Bronchial epithelial cell (primary cell): ENCODE data around the gene PAIP1. TPM values are rescaled to one million over a fixed set of nuclear protein-coding genes. Genes with fewer than 3 reads are reported as not detected.
A peak's percentile ranks its signal among the peaks of the same experiment; 100 is the strongest.

ENCODE experiments used
- DNase-seq: peaks from one replicate; pipeline ENCODE4 v3.0.0-alpha.2; 2010; ENCODE audit warnings: low read depth
- FAIRE-seq: peaks from 2 replicates; lab custom pipeline; 2011; peaks lifted over from hg19 to GRCh38; lab: Jason Lieb, UNC
- H3K27me3 ChIP-seq: 2 replicates; pipeline ENCODE4 v1.5.1; 2011; ENCODE audit warnings: low read length; ENCODE audit not compliant: control insufficient read depth, insufficient read depth
- H3K36me3 ChIP-seq: 2 replicates; pipeline ENCODE4 v1.5.1; 2011; ENCODE audit warnings: low read length; ENCODE audit not compliant: control insufficient read depth, insufficient read depth
- H3K4me3 ChIP-seq: 2 replicates; pipeline ENCODE4 v1.5.1; 2011; ENCODE audit warnings: mild to moderate bottlenecking, low read depth, low read length, control low read depth
- CTCF ChIP-seq: IDR thresholded peaks from 2 replicates; pipeline ENCODE4 v1.5.1; 2011; ENCODE audit warnings: mild to moderate bottlenecking, moderate library complexity, low read length, control low read depth, inconsistent platforms; ENCODE audit not compliant: insufficient read depth, severe bottlenecking
- total RNA-seq: library from RNA; depleted of rRNA; stranded (reverse); fragments of >200 nt; gene quantifications from 2 replicates; pipeline ENCODE4 v1.2.1, GENCODE V29; 2014

PAIP1 gene
- total RNA-seq, 1 donor from 2014 or later = 136 TPM

- DNase-seq (peak; percentile 72), FAIRE-seq (no peak)
- TF ChIP-seq CTCF = peak; percentile 74
- Histone ChIP-seq H3K27me3 (no peaks in the 10 kb centered on the region), H3K36me3 (no peaks in the 10 kb centered on the region), H3K4me3 (peak overlapping the region; percentile 96)
Measured at GRCh38 chr5:43484106-43484849, 72.6 kb downstream of the PAIP1 start.

GRCh38 chr5:43483298-43484105, 73.4 kb downstream of the PAIP1 start, which contains the start of gene TMEM267:
Gene TMEM267, minus strand, starts transcription at chr5:43483865. Its CDS starts 29,896 bp downstream, at chr5:43453969.
- FAIRE-seq = no peak
- H3K4me3 ChIP-seq = peak within 1 kb of the TSS; percentile 96

GRCh38 chr5:43482490-43483297, 74.2 kb downstream of the PAIP1 start:
- Histone ChIP-seq H3K36me3 (no peaks in the 10 kb centered on the region), H3K4me3 (peak overlapping the region; percentile 96), H3K27me3 (no peaks in the 10 kb centered on the region)
- FAIRE-seq = no peak
- no peak for TF ChIP-seq CTCF
- peak; percentile 17 for DNase-seq

More at GRCh38 chr5:43483298-43484105, 73.4 kb downstream of the PAIP1 start, which contains the start of gene TMEM267:
- TF ChIP-seq CTCF = no peak
- peak; percentile 82 for DNase-seq
- H3K36me3 ChIP-seq = no peaks in the 10 kb centered on the region
- no peaks in the 10 kb centered on the region for H3K27me3 ChIP-seq

Other genes with a start within 250 kb of the PAIP1 start
- gene HMGCS1, start 243.7 kb downstream of the PAIP1 start, total RNA-seq = 48.3 and 55.5 TPM in 2 replicates
- 1.0 and 1.6 TPM in 2 replicates for gene CCL28, start 144.7 kb downstream of the PAIP1 start, total RNA-seq
- gene TMEM267, start 73.2 kb downstream of the PAIP1 start, total RNA-seq = 12.4 and 30.6 TPM in 2 replicates
- 0.53 and 1.3 TPM in 2 replicates for gene C5orf34, start 41.9 kb downstream of the PAIP1 start, total RNA-seq
- 29.7 and 32.9 TPM in 2 replicates for gene NNT, start 46.1 kb upstream of the PAIP1 start, total RNA-seq